ENCODE results near the gene NT5DC2. TPM values are rescaled to one million over a fixed set of nuclear protein-coding genes. Genes with fewer than 3 reads are reported as not detected.

NT5DC2 gene
- total RNA-seq, 2 experiments from 2014 or later: 22.1 to 23.8 TPM

- Mint-ChIP-seq H3K36me3 (ENCODE audit: low read depth) (peaks cover 33% of the 10 kb centered on the region), H3K9me3 (no peaks in the 10 kb centered on the region), H3K4me3 (no peak overlapping the region), H3K4me1 (peaks cover 12% of the 10 kb centered on the region), H3K27ac (peak overlapping the region; percentile 16), H3K27me3 (no peaks in the 10 kb centered on the region)
- CTCF ChIA-PET: interaction anchor here (1.4 kb wide), 1 partner anchor 16 kb away, joined by 5 read pairs; the partner anchor contains the start of gene UQCC5
- POLR2A ChIA-PET: no interaction called here
- no peak for DNase-seq
These were observed 18.4 kb upstream of the NT5DC2 start for GRCh38 chr3:52552089-52552488.

- peaks cover 12% of the 10 kb centered on the region for H3K4me1 Mint-ChIP-seq
- ChIA-PET CTCF (interaction anchor here (0.8 to 1.4 kb wide), 2 partner anchors 8 to 15 kb away, joined by 3 to 5 read pairs; partner anchors contain the start of gene UQCC5), POLR2A (no interaction called here)
- H3K27ac Mint-ChIP-seq: no peak overlapping the region
- no peak overlapping the region for H3K4me3 Mint-ChIP-seq
- no peaks in the 10 kb centered on the region for H3K9me3 Mint-ChIP-seq
- no peaks in the 10 kb centered on the region for H3K27me3 Mint-ChIP-seq
- DNase-seq: no peak
- H3K36me3 Mint-ChIP-seq (ENCODE audit: low read depth): peaks cover 34% of the 10 kb centered on the region
These were observed 17.5 kb upstream of the NT5DC2 start for GRCh38 chr3:52551118-52551517.

GRCh38 chr3:52547143-52547542 is 13.5 kb upstream of the NT5DC2 start:
- Mint-ChIP-seq H3K9me3 (no peaks in the 10 kb centered on the region), H3K4me1 (peaks cover 12% of the 10 kb centered on the region), H3K27me3 (no peaks in the 10 kb centered on the region), H3K27ac (no peak overlapping the region), H3K36me3 (ENCODE audit: low read depth) (peaks cover 27% of the 10 kb centered on the region), H3K4me3 (no peak overlapping the region)
- CTCF ChIA-PET: interaction anchor here (0.8 to 1.2 kb wide), 2 partner anchors 9 to 11 kb away, joined by 3 read pairs; no protein-coding TSS in a partner anchor
- no peak for DNase-seq
- POLR2A ChIA-PET: no interaction called here

GRCh38 chr3:52546111-52546901 is 12.6 kb upstream of the NT5DC2 start:
- no peak for DNase-seq
- H3K9me3 Mint-ChIP-seq: no peaks in the 10 kb centered on the region
- peaks cover 14% of the 10 kb centered on the region for H3K4me1 Mint-ChIP-seq
- no peak overlapping the region for H3K27ac Mint-ChIP-seq
- H3K4me3 Mint-ChIP-seq: no peak overlapping the region
- H3K27me3 Mint-ChIP-seq: no peaks in the 10 kb centered on the region
- H3K36me3 Mint-ChIP-seq (ENCODE audit: low read depth): peaks cover 26% of the 10 kb centered on the region
- CTCF ChIA-PET: interaction anchor here (0.8 to 1.2 kb wide), 2 partner anchors 9 to 12 kb away, joined by 3 read pairs; no protein-coding TSS in a partner anchor
- POLR2A ChIA-PET: no interaction called here

- Mint-ChIP-seq H3K36me3 (ENCODE audit: low read depth) (peaks cover 31% of the 10 kb centered on the region), H3K9me3 (no peaks in the 10 kb centered on the region), H3K4me1 (peaks cover 21% of the 10 kb centered on the region), H3K27ac (no peak overlapping the region), H3K4me3 (no peak overlapping the region), H3K27me3 (no peaks in the 10 kb centered on the region)
- CTCF ChIA-PET: interaction anchor here (1.0 kb wide), 1 partner anchor 9 kb away, joined by 3 read pairs; the partner anchor contains the start of gene UQCC5
- POLR2A ChIA-PET: no interaction called here
- no peak for DNase-seq
These were observed 11.3 kb upstream of the NT5DC2 start for GRCh38 chr3:52544937-52545336.

- Mint-ChIP-seq H3K9me3 (no peaks in the 10 kb centered on the region), H3K27ac (no peak overlapping the region), H3K4me1 (peaks cover 35% of the 10 kb centered on the region), H3K36me3 (ENCODE audit: low read depth) (peaks cover 36% of the 10 kb centered on the region), H3K27me3 (no peaks in the 10 kb centered on the region), H3K4me3 (no peak overlapping the region)
- DNase-seq: no peak
- POLR2A ChIA-PET: no interaction called here
- CTCF ChIA-PET: no interaction called here
These were observed 7.4 kb upstream of the NT5DC2 start for GRCh38 chr3:52541050-52541449.

- Mint-ChIP-seq H3K36me3 (ENCODE audit: low read depth) (peaks cover 32% of the 10 kb centered on the region), H3K27ac (peak overlapping the region; percentile 78), H3K4me1 (peaks cover 47% of the 10 kb centered on the region), H3K9me3 (no peaks in the 10 kb centered on the region), H3K4me3 (peak overlapping the region; percentile 23), H3K27me3 (no peaks in the 10 kb centered on the region)
- ChIA-PET CTCF (interaction anchor here (0.7 kb wide), 1 partner anchor 92 kb away, joined by 3 read pairs; no protein-coding TSS in a partner anchor), POLR2A (no interaction called here)
- no peak for DNase-seq
These were observed 5.5 kb upstream of the NT5DC2 start for GRCh38 chr3:52539010-52539653.

- Mint-ChIP-seq H3K9me3 (no peaks in the 10 kb centered on the region), H3K36me3 (ENCODE audit: low read depth) (peaks cover 32% of the 10 kb centered on the region), H3K27ac (peak overlapping the region; percentile 97), H3K27me3 (no peaks in the 10 kb centered on the region), H3K4me3 (peak overlapping the region; percentile 94), H3K4me1 (peaks cover 47% of the 10 kb centered on the region)
- ChIA-PET POLR2A (interaction anchor here (0.6 kb wide), 1 partner anchor 32 kb away, joined by 3 read pairs; no protein-coding TSS in a partner anchor), CTCF (interaction anchor here (1.6 kb wide), 1 partner anchor 9 kb away, joined by 3 read pairs; no protein-coding TSS in a partner anchor)
- no peak for DNase-seq
These were observed 4.2 kb upstream of the NT5DC2 start for GRCh38 chr3:52537726-52538421.

- peaks cover 51% of the 10 kb centered on the region for H3K4me1 Mint-ChIP-seq
- peaks cover 32% of the 10 kb centered on the region for H3K36me3 Mint-ChIP-seq (ENCODE audit: low read depth)
- CTCF ChIA-PET: interaction anchor here (1.6 kb wide), 1 partner anchor 10 kb away, joined by 3 read pairs; no protein-coding TSS in a partner anchor
These were observed 3.5 kb upstream of the NT5DC2 start for GRCh38 chr3:52537165-52537620.

GRCh38 chr3:52536369-52537164 is 2.9 kb upstream of the NT5DC2 start, which contains the start of gene UQCC5:
UQCC5 (plus strand) TSS chr3:52536605; CDS start chr3:52536756, 151 bp downstream.
- H3K4me3 Mint-ChIP-seq: peak within 1 kb of the TSS; percentile 94
- DNase-seq: peak; percentile 98
- H3K9me3 Mint-ChIP-seq: no peaks in the 10 kb centered on the region
- POLR2A ChIA-PET: interaction anchor here (0.5 to 0.6 kb wide), 2 partner anchors 34 to 742 kb away, joined by 3 to 4 read pairs; no protein-coding TSS in a partner anchor
- CTCF ChIA-PET: interaction anchor here (0.8 to 1.0 kb wide), 2 partner anchors 8 to 15 kb away, joined by 3 to 5 read pairs; no protein-coding TSS in a partner anchor
- peak within 1 kb of the TSS; percentile 97 for H3K27ac Mint-ChIP-seq
- H3K4me1 Mint-ChIP-seq: peaks cover 51% of the 10 kb centered on the region
- H3K36me3 Mint-ChIP-seq (ENCODE audit: low read depth): peaks cover 31% of the 10 kb centered on the region
- no peaks in the 10 kb centered on the region for H3K27me3 Mint-ChIP-seq

More at GRCh38 chr3:52537165-52537620, 3.5 kb upstream of the NT5DC2 start:
- POLR2A ChIA-PET: interaction anchor here (0.6 kb wide), 1 partner anchor 33 kb away, joined by 3 read pairs; no protein-coding TSS in a partner anchor
- no peaks in the 10 kb centered on the region for H3K27me3 Mint-ChIP-seq
- H3K4me3 Mint-ChIP-seq: peak overlapping the region; percentile 94
- H3K9me3 Mint-ChIP-seq: no peaks in the 10 kb centered on the region
- H3K27ac Mint-ChIP-seq: peak overlapping the region; percentile 97
- no peak for DNase-seq

GRCh38 chr3:52536112-52536368 is 2.4 kb upstream of the NT5DC2 start:
- Mint-ChIP-seq H3K27me3 (no peaks in the 10 kb centered on the region), H3K4me1 (peaks cover 48% of the 10 kb centered on the region), H3K4me3 (peak overlapping the region; percentile 94), H3K27ac (peak overlapping the region; percentile 51), H3K36me3 (ENCODE audit: low read depth) (peaks cover 26% of the 10 kb centered on the region), H3K9me3 (no peaks in the 10 kb centered on the region)
- DNase-seq: no peak
- ChIA-PET POLR2A (interaction anchor here (0.5 kb wide), 1 partner anchor 742 kb away, joined by 4 read pairs; no protein-coding TSS in a partner anchor), CTCF (interaction anchor here (0.8 to 1.0 kb wide), 2 partner anchors 9 to 16 kb away, joined by 3 to 5 read pairs; no protein-coding TSS in a partner anchor)

All from activated CD4-positive, alpha-beta T cell treated with anti-CD3 and anti-CD28 coated beads, Interleukin-2, amount 10 ng/mL, durations not matched to agents 7 days and 5 days (primary cell).